Measurements from ENCODE around the gene CCR5.
"Not testable (repeated sequence)": the region's sequence is repeated elsewhere in the genome, so short reads cannot be mapped to it uniquely, and the experiment has no call there.

CCR5 gene

DNA sequence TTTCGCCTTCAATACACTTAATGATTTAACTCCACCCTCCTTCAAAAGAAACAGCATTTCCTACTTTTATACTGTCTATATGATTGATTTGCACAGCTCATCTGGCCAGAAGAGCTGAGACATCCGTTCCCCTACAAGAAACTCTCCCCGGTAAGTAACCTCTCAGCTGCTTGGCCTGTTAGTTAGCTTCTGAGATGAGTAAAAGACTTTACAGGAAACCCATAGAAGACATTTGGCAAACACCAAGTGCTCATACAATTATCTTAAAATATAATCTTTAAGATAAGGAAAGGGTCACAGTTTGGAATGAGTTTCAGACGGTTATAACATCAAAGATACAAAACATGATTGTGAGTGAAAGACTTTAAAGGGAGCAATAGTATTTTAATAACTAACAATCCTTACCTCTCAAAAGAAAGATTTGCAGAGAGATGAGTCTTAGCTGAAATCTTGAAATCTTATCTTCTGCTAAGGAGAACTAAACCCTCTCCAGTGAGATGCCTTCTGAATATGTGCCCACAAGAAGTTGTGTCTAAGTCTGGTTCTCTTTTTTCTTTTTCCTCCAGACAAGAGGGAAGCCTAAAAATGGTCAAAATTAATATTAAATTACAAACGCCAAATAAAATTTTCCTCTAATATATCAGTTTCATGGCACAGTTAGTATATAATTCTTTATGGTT lies at the start of gene CCR5:
TSS of gene CCR5 (plus strand) at position 108 of the 680 bp plus-strand sequence. CDS start 1,957 bp downstream, outside the sequence.
- no peak for DNase-seq (ENCODE audit: low read depth)

- DNase-seq (ENCODE audit: low read depth) = no peak
Observed at GRCh38 chr3:46321461-46322104, 49.2 kb upstream of the CCR5 start.

- no peak for DNase-seq (ENCODE audit: low read depth)
Observed at GRCh38 chr3:46324036-46324435, 46.7 kb upstream of the CCR5 start.

- no peak for DNase-seq (ENCODE audit: low read depth)
Observed at GRCh38 chr3:46325645-46326300, 45.0 kb upstream of the CCR5 start.

- DNase-seq (ENCODE audit: low read depth) = not testable (repeated sequence)
Observed at GRCh38 chr3:46330676-46331075, 40.1 kb upstream of the CCR5 start.

DNA sequence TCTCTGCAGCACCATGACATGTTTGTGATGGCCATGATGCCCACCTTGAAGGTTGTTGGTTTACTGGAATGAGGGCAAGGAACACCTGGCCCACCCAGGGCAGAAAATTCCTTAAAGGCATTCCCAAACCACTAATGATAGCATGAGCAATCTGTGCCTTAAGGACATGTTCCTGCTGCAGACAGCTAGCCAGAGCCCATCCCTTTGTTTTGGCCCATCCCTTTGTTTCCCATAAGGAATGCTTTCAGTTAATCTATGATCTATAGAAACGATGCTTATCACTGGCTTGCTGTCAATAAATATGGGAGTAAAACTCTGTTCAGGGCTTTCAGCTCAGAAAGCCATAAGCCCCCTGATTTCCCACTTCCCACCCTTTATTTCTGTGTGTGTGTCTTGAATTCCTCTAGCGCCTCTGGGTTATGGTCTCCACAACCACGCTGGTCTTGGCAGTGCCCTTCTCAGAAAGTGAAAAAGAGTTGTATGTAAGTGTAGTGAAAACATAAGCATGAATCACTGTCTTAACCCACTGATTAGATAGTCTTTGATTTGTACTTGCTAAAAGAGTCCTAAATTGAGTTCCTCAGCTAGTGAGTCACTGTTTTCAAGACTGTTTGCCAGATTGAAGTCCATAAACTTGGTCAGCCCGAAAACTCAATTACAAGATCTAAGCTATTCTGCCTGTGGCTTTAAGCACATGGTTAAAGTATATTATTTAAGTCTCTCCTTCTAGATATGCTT lies 35.8 kb upstream of the CCR5 start:
- DNase-seq (ENCODE audit: low read depth) = no peak

DNA sequence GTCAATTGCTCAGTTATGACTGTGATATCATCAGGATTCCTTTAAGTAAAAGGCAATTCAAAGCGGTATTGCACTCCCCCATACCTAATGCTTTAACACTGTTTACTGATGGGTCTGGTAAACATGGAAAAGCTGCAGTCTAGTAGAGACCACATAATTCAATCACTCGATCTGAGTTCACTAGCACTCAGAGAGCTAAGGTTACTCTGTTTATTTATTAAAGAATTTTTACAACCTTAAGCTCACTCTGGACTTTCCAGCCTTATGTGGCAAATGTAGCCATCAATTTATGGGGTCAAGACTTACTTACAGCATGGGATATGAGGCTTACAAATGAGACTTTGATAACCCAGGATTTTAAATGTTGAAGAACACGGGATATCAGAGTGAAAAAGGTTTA lies 35.2 kb upstream of the CCR5 start:
- DNase-seq (ENCODE audit: low read depth) = no peak

DNA sequence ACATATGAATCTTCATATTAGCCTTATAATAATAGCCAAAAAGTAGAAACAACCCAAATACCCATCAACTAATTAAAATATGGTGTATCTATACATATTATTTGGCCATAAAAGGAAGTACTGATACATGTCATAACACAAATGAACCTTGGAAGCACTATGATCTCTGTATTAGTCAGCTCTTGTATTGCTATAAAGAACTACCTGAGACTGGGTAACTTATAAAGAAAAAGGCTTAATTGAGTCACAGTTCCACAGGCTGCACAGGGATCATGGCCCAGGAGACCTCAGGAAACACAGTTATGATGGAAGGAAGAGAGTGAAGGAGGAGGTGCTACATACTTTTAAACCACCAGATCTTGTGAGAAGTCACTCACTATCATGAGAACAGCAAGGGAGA lies 32.8 kb upstream of the CCR5 start:
- no peak for DNase-seq (ENCODE audit: low read depth)

GRCh38 chr3:46338840-46339239 lies 31.9 kb upstream of the CCR5 start:
- no peak for DNase-seq (ENCODE audit: low read depth)

DNA sequence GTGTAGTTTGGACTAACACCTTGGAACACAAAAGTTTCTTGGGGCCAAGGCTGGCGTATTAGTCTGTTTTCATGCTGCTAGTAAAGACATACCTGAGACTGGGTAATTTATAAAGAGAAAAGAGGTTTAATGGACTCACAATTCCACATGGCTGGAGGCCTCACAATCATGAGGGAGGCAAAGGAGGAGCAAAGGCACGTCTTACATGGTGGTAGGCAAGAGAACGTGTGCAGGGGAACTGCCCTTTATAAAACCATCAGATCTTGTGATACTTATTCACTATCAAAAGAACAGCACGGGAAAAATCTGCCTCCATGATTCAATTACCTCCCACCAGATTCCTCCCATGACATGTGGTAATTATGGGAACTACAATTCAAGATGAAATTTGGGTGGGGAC lies 26.3 kb upstream of the CCR5 start:
- DNase-seq (ENCODE audit: low read depth) = no peak

- DNase-seq (ENCODE audit: low read depth) = no peak
Observed at GRCh38 chr3:46348823-46349482, 21.8 kb upstream of the CCR5 start.

GRCh38 chr3:46349484-46350261 lies 21.1 kb upstream of the CCR5 start:
- no peak for DNase-seq (ENCODE audit: low read depth)

DNA sequence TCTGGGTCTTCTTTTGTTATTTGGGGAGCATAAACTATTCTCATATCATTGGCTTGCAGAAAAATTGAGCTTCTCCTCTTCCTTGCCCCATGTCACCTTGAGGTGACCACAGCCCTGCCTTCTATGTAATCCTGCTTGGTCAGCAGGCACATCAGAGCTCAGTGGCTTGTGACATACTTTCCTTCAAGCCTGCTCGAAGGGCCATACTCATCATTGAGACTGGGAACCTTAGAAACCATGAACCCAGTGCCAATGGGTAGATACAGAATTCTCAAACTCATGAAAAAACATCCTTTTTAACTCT lies 20.5 kb upstream of the CCR5 start:
- no peak for DNase-seq (ENCODE audit: low read depth)

GRCh38 chr3:46351646-46352045 lies 19.1 kb upstream of the CCR5 start:
- DNase-seq (ENCODE audit: low read depth) = no peak

DNA sequence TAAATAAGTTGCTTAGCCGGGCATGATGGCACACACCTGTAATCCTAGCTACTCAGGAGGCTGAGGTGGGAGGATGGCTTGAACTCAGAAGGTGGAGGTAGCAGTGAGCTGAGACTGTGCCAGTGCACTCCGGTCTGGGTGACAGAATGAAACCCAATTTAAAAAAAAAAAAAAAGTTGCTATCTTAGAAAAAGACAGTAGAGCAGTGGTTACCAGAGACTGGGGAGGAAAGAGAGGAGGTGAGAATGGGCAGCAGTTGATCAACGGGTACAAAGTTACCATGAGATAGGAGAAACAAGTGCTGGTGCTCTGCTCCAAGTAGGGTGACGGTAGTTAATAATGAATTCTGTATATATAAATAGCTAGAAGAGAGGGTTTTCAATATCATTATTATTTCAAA lies 17.7 kb upstream of the CCR5 start:
- DNase-seq (ENCODE audit: low read depth) = no peak

GRCh38 chr3:46353647-46354410 lies 16.9 kb upstream of the CCR5 start, which contains the start of gene CCR2:
Gene CCR2 (plus strand): TSS chr3:46354111. CDS start chr3:46357528, 3,417 bp downstream.
- no peak for DNase-seq (ENCODE audit: low read depth)

- DNase-seq (ENCODE audit: low read depth) = no peak
Observed at GRCh38 chr3:46354478-46354877, 16.3 kb upstream of the CCR5 start.

- no peak for DNase-seq (ENCODE audit: low read depth)
Observed at GRCh38 chr3:46354984-46355383, 15.8 kb upstream of the CCR5 start.

DNA sequence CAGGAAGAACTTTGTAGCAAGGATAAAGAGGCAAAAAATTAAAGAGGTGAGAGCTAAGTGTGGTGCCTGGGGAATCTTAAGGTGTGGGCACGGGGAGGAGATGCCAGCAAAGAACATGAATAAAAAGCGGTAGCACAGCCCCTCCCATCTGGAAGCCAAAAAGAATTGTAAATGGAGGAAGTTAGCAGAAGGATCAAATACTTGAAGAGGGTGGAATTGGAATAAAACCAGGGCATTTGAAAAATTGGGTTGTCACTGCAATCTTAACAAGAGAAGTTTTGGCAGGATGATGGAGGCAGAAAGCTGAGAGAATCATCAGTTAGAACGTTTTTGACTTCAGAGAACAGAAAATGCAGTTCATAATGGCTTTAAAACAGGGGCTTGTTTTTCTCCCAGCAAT lies 14.5 kb upstream of the CCR5 start:
- DNase-seq (ENCODE audit: low read depth) = no peak

DNA sequence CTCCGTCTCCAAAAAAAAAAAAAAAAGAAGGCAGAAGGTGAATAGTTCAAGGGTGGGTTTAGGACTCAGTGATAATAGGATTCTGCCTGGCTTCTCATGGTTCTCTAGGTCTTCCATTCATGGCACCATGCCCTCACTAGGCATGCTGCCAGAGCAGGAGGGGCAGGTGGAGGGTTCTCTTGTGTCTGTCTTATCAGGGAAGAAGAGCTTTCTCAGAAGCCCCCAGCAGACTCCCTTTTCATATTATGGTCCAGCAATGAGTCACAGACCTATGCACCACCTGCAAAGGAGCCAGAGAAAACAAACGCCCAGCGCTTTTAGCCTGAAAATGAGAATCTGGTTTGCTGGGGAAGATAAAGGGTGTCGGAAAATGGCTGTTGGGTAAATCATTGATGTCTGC lies 13.8 kb upstream of the CCR5 start:
- DNase-seq (ENCODE audit: low read depth) = no peak

DNA sequence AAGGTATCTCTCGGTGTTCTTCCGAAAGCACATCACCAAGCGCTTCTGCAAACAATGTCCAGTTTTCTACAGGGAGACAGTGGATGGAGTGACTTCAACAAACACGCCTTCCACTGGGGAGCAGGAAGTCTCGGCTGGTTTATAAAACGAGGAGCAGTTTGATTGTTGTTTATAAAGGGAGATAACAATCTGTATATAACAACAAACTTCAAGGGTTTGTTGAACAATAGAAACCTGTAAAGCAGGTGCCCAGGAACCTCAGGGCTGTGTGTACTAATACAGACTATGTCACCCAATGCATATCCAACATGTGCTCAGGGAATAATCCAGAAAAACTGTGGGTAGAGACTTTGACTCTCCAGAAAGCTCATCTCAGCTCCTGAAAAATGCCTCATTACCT lies 12.3 kb upstream of the CCR5 start:
- no peak for DNase-seq (ENCODE audit: low read depth)

All from CMK (cell line).